H1 (cell line): ENCODE results near the gene CCDC169.

Experiments
- CBX8 ChIP-seq: fragments of 300-800, 300-1000 bp; sonication (generic); IDR thresholded peaks from 2 replicates; pipeline ENCODE4 v1.7.1; 2016; ENCODE audit warnings: low read depth, low read length, borderline replicate concordance
- EZH2 ChIP-seq: fragments of 200-600 bp; sonication (generic); IDR thresholded peaks from 2 replicates; pipeline ENCODE4 v1.7.1; 2012; ENCODE audit warnings: low read depth, mild to moderate bottlenecking, moderate library complexity, low read length, inconsistent platforms; ENCODE audit not compliant: severe bottlenecking
- KDM1A ChIP-seq: fragments of 200-600, 300-600 bp; sonication (generic); IDR thresholded peaks from 2 replicates; pipeline ENCODE4 v1.7.1; 2016; ENCODE audit warnings: mild to moderate bottlenecking, low read length, borderline replicate concordance
- PHF8 ChIP-seq: fragments of 200-600 bp; sonication (generic); conservative IDR thresholded peaks from 2 replicates; pipeline ENCODE4 v1.7.1; 2012; ENCODE audit warnings: low read depth, mild to moderate bottlenecking, inconsistent platforms, low read length, moderate library complexity
- POLR2A ChIP-seq, 2 experiments: IDR thresholded peaks; 1 replicate in 1 of 2; 2 replicates in 1 of 2; pipeline ENCODE4 v1.6.1; 2011; ENCODE audit warnings: low read depth in 2 of 2, low read length in 2 of 2, mild to moderate bottlenecking in 2 of 2; ENCODE audit errors: control extremely low read depth in 1 of 2
- SIX5 ChIP-seq: IDR thresholded peaks from 2 replicates; pipeline ENCODE4 v1.6.1; 2011; ENCODE audit warnings: mild to moderate bottlenecking, low read depth, low read length
- SP2 ChIP-seq: IDR thresholded peaks from 2 replicates; pipeline ENCODE4 v1.6.1; 2012; ENCODE audit warnings: mild to moderate bottlenecking, low read length, inconsistent platforms
- TCF12 ChIP-seq: IDR thresholded peaks from 2 replicates; pipeline ENCODE4 v1.6.1; 2011; ENCODE audit warnings: low read depth, mild to moderate bottlenecking, low read length
- TF ChIP-seq, protein P1 (sequence below), 3 experiments: IDR thresholded peaks; 1 replicate in 2 of 3; 2 replicates in 1 of 3; pipeline versions ENCODE4 v1.5.1 to v1.6.1; 2011; ENCODE audit warnings: low read length in 3 of 3, mild to moderate bottlenecking in 3 of 3, inconsistent platforms in 2 of 3, low read depth in 1 of 3, moderate library complexity in 1 of 3; ENCODE audit not compliant: insufficient read depth in 1 of 3; ENCODE audit errors: control extremely low read depth in 1 of 3
- TF ChIP-seq, protein P2 (sequence below): IDR thresholded peaks from 2 replicates; pipeline ENCODE4 v1.6.1; 2012; ENCODE audit warnings: low read length, inconsistent platforms

DNA sequence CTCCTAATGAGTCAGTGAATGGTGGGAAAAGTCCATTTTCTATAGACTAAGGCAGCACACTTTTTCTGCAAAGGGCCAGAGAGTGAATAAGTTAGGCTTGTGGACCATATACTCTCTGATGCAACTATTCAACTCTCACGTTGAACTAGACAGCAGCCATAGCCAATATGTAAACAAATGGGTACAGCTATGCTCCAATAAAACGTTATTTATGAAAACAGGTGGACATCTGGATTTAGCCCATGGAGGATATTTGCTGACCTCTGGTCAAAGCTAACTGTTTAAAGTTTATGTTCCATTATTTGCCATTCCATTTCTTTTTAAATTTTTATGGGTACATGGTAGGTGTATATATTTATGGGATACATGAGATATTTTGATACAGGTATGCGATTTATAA lies 4.7 kb upstream of the CCDC169 start:
- TF ChIP-seq, protein P1, sequence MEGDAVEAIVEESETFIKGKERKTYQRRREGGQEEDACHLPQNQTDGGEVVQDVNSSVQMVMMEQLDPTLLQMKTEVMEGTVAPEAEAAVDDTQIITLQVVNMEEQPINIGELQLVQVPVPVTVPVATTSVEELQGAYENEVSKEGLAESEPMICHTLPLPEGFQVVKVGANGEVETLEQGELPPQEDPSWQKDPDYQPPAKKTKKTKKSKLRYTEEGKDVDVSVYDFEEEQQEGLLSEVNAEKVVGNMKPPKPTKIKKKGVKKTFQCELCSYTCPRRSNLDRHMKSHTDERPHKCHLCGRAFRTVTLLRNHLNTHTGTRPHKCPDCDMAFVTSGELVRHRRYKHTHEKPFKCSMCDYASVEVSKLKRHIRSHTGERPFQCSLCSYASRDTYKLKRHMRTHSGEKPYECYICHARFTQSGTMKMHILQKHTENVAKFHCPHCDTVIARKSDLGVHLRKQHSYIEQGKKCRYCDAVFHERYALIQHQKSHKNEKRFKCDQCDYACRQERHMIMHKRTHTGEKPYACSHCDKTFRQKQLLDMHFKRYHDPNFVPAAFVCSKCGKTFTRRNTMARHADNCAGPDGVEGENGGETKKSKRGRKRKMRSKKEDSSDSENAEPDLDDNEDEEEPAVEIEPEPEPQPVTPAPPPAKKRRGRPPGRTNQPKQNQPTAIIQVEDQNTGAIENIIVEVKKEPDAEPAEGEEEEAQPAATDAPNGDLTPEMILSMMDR (IDR thresholded peaks at IDR 0.05; ENCODE audit: control extremely low read depth in 1 of 3, insufficient read depth in 1 of 3, low read depth in 1 of 3, low read length in 3 of 3) = no peak
- TF ChIP-seq SIX5 = no peak
- no peak for TF ChIP-seq KDM1A
- TF ChIP-seq, protein P2, sequence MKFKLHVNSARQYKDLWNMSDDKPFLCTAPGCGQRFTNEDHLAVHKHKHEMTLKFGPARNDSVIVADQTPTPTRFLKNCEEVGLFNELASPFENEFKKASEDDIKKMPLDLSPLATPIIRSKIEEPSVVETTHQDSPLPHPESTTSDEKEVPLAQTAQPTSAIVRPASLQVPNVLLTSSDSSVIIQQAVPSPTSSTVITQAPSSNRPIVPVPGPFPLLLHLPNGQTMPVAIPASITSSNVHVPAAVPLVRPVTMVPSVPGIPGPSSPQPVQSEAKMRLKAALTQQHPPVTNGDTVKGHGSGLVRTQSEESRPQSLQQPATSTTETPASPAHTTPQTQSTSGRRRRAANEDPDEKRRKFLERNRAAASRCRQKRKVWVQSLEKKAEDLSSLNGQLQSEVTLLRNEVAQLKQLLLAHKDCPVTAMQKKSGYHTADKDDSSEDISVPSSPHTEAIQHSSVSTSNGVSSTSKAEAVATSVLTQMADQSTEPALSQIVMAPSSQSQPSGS = no peak
- no peak for TF ChIP-seq CBX8
- no peak for TF ChIP-seq PHF8
- TF ChIP-seq SP2 = no peak
- no peak for TF ChIP-seq POLR2A (IDR thresholded peaks at IDR 0.05; ENCODE audit: control extremely low read depth in 1 of 2, low read depth in 2 of 2, low read length in 2 of 2)
- TF ChIP-seq EZH2 = no peak
- TF ChIP-seq TCF12 = no peak
